ENCODE measurements around the gene SMAD6. TPM values are rescaled to one million over a fixed set of nuclear protein-coding genes. Genes with fewer than 3 reads are reported as not detected.

Gene SMAD6
- total and polyA plus RNA-seq, 2 donors = 1.0 to 2.8 TPM

- no peaks in the 10 kb centered on the region for H3K4me1 ChIP-seq (ENCODE audit: control insufficient read depth in 2 of 2, insufficient read depth in 2 of 2, low read length in 2 of 2)
- H3K27me3 ChIP-seq (ENCODE audit: control insufficient read depth in 2 of 2, insufficient read depth in 1 of 2, low read length in 1 of 2) = peaks cover 0 to 2% of the 10 kb centered on the region in 2 donors
- H3K36me3 ChIP-seq (ENCODE audit: control insufficient read depth in 2 of 2, insufficient read depth in 2 of 2, low read length in 1 of 2) = no peaks in the 10 kb centered on the region
- no peak overlapping the region for H3K27ac ChIP-seq (ENCODE audit: low read depth in 1 of 2, low read length in 1 of 2)
- DNase-seq (ENCODE audit: low read depth in 6 of 9, low spot score in 9 of 9) = no peak
- 94% methylated on average over 14 of the region's 14 CpGs for WGBS
- H3K9me3 ChIP-seq (ENCODE audit: control insufficient read depth in 2 of 2, insufficient read depth in 1 of 2, low read length in 1 of 2) = no peaks in the 10 kb centered on the region
- H3K4me3 ChIP-seq (ENCODE audit: low read length in 2 of 2) = no peak overlapping the region
These were observed 22.9 kb downstream of the SMAD6 start for GRCh38 chr15:66724732-66725463.

GRCh38 chr15:66725464-66725785, 23.4 kb downstream of the SMAD6 start:
- Histone ChIP-seq H3K4me3 (ENCODE audit: low read length in 2 of 2) (no peak overlapping the region), H3K27me3 (ENCODE audit: control insufficient read depth in 2 of 2, insufficient read depth in 1 of 2, low read length in 1 of 2) (peaks cover 0 to 2% of the 10 kb centered on the region in 2 donors), H3K27ac (ENCODE audit: low read depth in 1 of 2, low read length in 1 of 2) (no peak overlapping the region), H3K4me1 (ENCODE audit: control insufficient read depth in 2 of 2, insufficient read depth in 2 of 2, low read length in 2 of 2) (no peaks in the 10 kb centered on the region), H3K36me3 (ENCODE audit: control insufficient read depth in 2 of 2, insufficient read depth in 2 of 2, low read length in 1 of 2) (no peaks in the 10 kb centered on the region), H3K9me3 (ENCODE audit: control insufficient read depth in 2 of 2, insufficient read depth in 1 of 2, low read length in 1 of 2) (no peaks in the 10 kb centered on the region)
- DNase-seq (ENCODE audit: low read depth in 6 of 9, low spot score in 9 of 9) = no peak

- Histone ChIP-seq H3K27me3 (ENCODE audit: control insufficient read depth in 2 of 2, insufficient read depth in 1 of 2, low read length in 1 of 2) (peaks cover 0 to 2% of the 10 kb centered on the region in 2 donors), H3K36me3 (ENCODE audit: control insufficient read depth in 2 of 2, insufficient read depth in 2 of 2, low read length in 1 of 2) (no peaks in the 10 kb centered on the region), H3K4me1 (ENCODE audit: control insufficient read depth in 2 of 2, insufficient read depth in 2 of 2, low read length in 2 of 2) (no peaks in the 10 kb centered on the region), H3K27ac (ENCODE audit: low read depth in 1 of 2, low read length in 1 of 2) (no peak overlapping the region), H3K9me3 (ENCODE audit: control insufficient read depth in 2 of 2, insufficient read depth in 1 of 2, low read length in 1 of 2) (no peaks in the 10 kb centered on the region), H3K4me3 (ENCODE audit: low read length in 2 of 2) (no peak overlapping the region)
- WGBS = 73% methylated on average over 2 of the region's 2 CpGs
- no peak for DNase-seq (ENCODE audit: low read depth in 6 of 9, low spot score in 9 of 9)
These were observed 24.4 kb downstream of the SMAD6 start for GRCh38 chr15:66726386-66726785.

GRCh38 chr15:66729331-66729951, 27.4 kb downstream of the SMAD6 start:
- H3K27me3 ChIP-seq (ENCODE audit: control insufficient read depth in 2 of 2, insufficient read depth in 1 of 2, low read length in 1 of 2) = no peaks in the 10 kb centered on the region
- no peak overlapping the region for H3K4me3 ChIP-seq (ENCODE audit: low read length in 2 of 2)
- no peaks in the 10 kb centered on the region for H3K4me1 ChIP-seq (ENCODE audit: control insufficient read depth in 2 of 2, insufficient read depth in 2 of 2, low read length in 2 of 2)
- no peaks in the 10 kb centered on the region for H3K9me3 ChIP-seq (ENCODE audit: control insufficient read depth in 2 of 2, insufficient read depth in 1 of 2, low read length in 1 of 2)
- DNase-seq (ENCODE audit: low read depth in 6 of 9, low spot score in 9 of 9) = no peak
- WGBS = 91% methylated on average over 26 of the region's 26 CpGs
- H3K36me3 ChIP-seq (ENCODE audit: control insufficient read depth in 2 of 2, insufficient read depth in 2 of 2, low read length in 1 of 2) = no peaks in the 10 kb centered on the region
- peak overlapping the region in 1 of 2 donors; percentile 3 for H3K27ac ChIP-seq (ENCODE audit: low read depth in 1 of 2, low read length in 1 of 2)

- H3K4me1 ChIP-seq (ENCODE audit: control insufficient read depth in 2 of 2, insufficient read depth in 2 of 2, low read length in 2 of 2) = no peaks in the 10 kb centered on the region
- H3K36me3 ChIP-seq (ENCODE audit: control insufficient read depth in 2 of 2, insufficient read depth in 2 of 2, low read length in 1 of 2) = no peaks in the 10 kb centered on the region
- H3K27me3 ChIP-seq (ENCODE audit: control insufficient read depth in 2 of 2, insufficient read depth in 1 of 2, low read length in 1 of 2) = no peaks in the 10 kb centered on the region
- WGBS = 95% methylated on average over 4 of the region's 4 CpGs
- no peak overlapping the region for H3K4me3 ChIP-seq (ENCODE audit: low read length in 2 of 2)
- no peaks in the 10 kb centered on the region for H3K9me3 ChIP-seq (ENCODE audit: control insufficient read depth in 2 of 2, insufficient read depth in 1 of 2, low read length in 1 of 2)
- DNase-seq (ENCODE audit: low read depth in 6 of 9, low spot score in 9 of 9) = no peak
- no peak overlapping the region for H3K27ac ChIP-seq (ENCODE audit: low read depth in 1 of 2, low read length in 1 of 2)
These were observed 28.4 kb downstream of the SMAD6 start for GRCh38 chr15:66730168-66731021.

GRCh38 chr15:66733976-66734375, 31.9 kb downstream of the SMAD6 start:
- Histone ChIP-seq H3K27ac (ENCODE audit: low read depth in 1 of 2, low read length in 1 of 2) (no peak overlapping the region), H3K9me3 (ENCODE audit: control insufficient read depth in 2 of 2, insufficient read depth in 1 of 2, low read length in 1 of 2) (no peaks in the 10 kb centered on the region), H3K4me1 (ENCODE audit: control insufficient read depth in 2 of 2, insufficient read depth in 2 of 2, low read length in 2 of 2) (no peaks in the 10 kb centered on the region), H3K36me3 (ENCODE audit: control insufficient read depth in 2 of 2, insufficient read depth in 2 of 2, low read length in 1 of 2) (no peaks in the 10 kb centered on the region), H3K27me3 (ENCODE audit: control insufficient read depth in 2 of 2, insufficient read depth in 1 of 2, low read length in 1 of 2) (no peaks in the 10 kb centered on the region), H3K4me3 (ENCODE audit: low read length in 2 of 2) (no peak overlapping the region)
- DNase-seq (ENCODE audit: low read depth in 6 of 9, low spot score in 9 of 9) = no peak
- 97% methylated on average over 11 of the region's 11 CpGs for WGBS

GRCh38 chr15:66734961-66735908, 33.2 kb downstream of the SMAD6 start:
- H3K27ac ChIP-seq (ENCODE audit: low read depth in 1 of 2, low read length in 1 of 2) = no peak overlapping the region
- WGBS = 93% methylated on average over 10 of the region's 10 CpGs
- H3K9me3 ChIP-seq (ENCODE audit: control insufficient read depth in 2 of 2, insufficient read depth in 1 of 2, low read length in 1 of 2) = no peaks in the 10 kb centered on the region
- no peaks in the 10 kb centered on the region for H3K4me1 ChIP-seq (ENCODE audit: control insufficient read depth in 2 of 2, insufficient read depth in 2 of 2, low read length in 2 of 2)
- H3K4me3 ChIP-seq (ENCODE audit: low read length in 2 of 2) = no peak overlapping the region
- no peaks in the 10 kb centered on the region for H3K27me3 ChIP-seq (ENCODE audit: control insufficient read depth in 2 of 2, insufficient read depth in 1 of 2, low read length in 1 of 2)
- H3K36me3 ChIP-seq (ENCODE audit: control insufficient read depth in 2 of 2, insufficient read depth in 2 of 2, low read length in 1 of 2) = no peaks in the 10 kb centered on the region
- no peak for DNase-seq (ENCODE audit: low read depth in 6 of 9, low spot score in 9 of 9)

GRCh38 chr15:66735909-66736305, 33.9 kb downstream of the SMAD6 start:
- Histone ChIP-seq H3K36me3 (ENCODE audit: control insufficient read depth in 2 of 2, insufficient read depth in 2 of 2, low read length in 1 of 2) (no peaks in the 10 kb centered on the region), H3K4me3 (ENCODE audit: low read length in 2 of 2) (no peak overlapping the region), H3K4me1 (ENCODE audit: control insufficient read depth in 2 of 2, insufficient read depth in 2 of 2, low read length in 2 of 2) (no peaks in the 10 kb centered on the region), H3K9me3 (ENCODE audit: control insufficient read depth in 2 of 2, insufficient read depth in 1 of 2, low read length in 1 of 2) (no peaks in the 10 kb centered on the region), H3K27me3 (ENCODE audit: control insufficient read depth in 2 of 2, insufficient read depth in 1 of 2, low read length in 1 of 2) (no peaks in the 10 kb centered on the region), H3K27ac (ENCODE audit: low read depth in 1 of 2, low read length in 1 of 2) (no peak overlapping the region)
- 84% methylated on average over 9 of the region's 9 CpGs for WGBS
- DNase-seq (ENCODE audit: low read depth in 6 of 9, low spot score in 9 of 9) = no peak
